H9 (cell line): ENCODE measurements around the gene KIAA0825. TPM values are rescaled to one million over a fixed set of nuclear protein-coding genes. Genes with fewer than 3 reads are reported as not detected.

Source experiments
- DNase-seq: peaks from one replicate; pipeline ENCODE4 v3.0.0-alpha.2; 2017
- H2AFZ ChIP-seq: one replicate; pipeline ENCODE4 v1.6.1; 2013; ENCODE audit warnings: mild to moderate bottlenecking, low read length, control low read depth, moderate library complexity
- H2AK5ac ChIP-seq: 2 replicates; pipeline ENCODE4 v1.6.1; 2013; ENCODE audit warnings: low read length, control low read depth, mixed read lengths; ENCODE audit not compliant: insufficient read length
- H2BK120ac ChIP-seq: one replicate; pipeline ENCODE4 v1.6.1; 2013; ENCODE audit warnings: low read depth, mild to moderate bottlenecking, low read length, control low read depth, inconsistent platforms; ENCODE audit not compliant: poor library complexity, severe bottlenecking
- H2BK12ac ChIP-seq: 2 replicates; pipeline ENCODE4 v1.6.1; 2013; ENCODE audit warnings: low read length, control low read depth, mixed read lengths, low read depth; ENCODE audit not compliant: insufficient read length
- H2BK15ac ChIP-seq: 2 replicates; pipeline ENCODE4 v1.6.1; 2013; ENCODE audit warnings: low read depth, low read length, control low read depth
- H2BK20ac ChIP-seq: one replicate; pipeline ENCODE4 v1.6.1; 2013; ENCODE audit warnings: low read depth, mild to moderate bottlenecking, low read length, control low read depth, inconsistent platforms; ENCODE audit not compliant: poor library complexity, severe bottlenecking
- H2BK5ac ChIP-seq: 2 replicates; pipeline ENCODE4 v1.6.1; 2013; ENCODE audit warnings: low read length, control low read depth, mixed read lengths; ENCODE audit not compliant: insufficient read length
- H3K14ac ChIP-seq: 2 replicates; pipeline ENCODE4 v1.6.1; 2013; ENCODE audit warnings: low read length, control low read depth; ENCODE audit not compliant: insufficient read depth
- H3K18ac ChIP-seq: 2 replicates; pipeline ENCODE4 v1.6.1; 2013; ENCODE audit warnings: low read depth, mild to moderate bottlenecking, mixed read lengths, low read length, control low read depth; ENCODE audit not compliant: insufficient read length
- H3K23ac ChIP-seq: 2 replicates; pipeline ENCODE4 v1.6.1; 2013; ENCODE audit warnings: low read length, control low read depth, mixed read lengths, low read depth; ENCODE audit not compliant: insufficient read length
- H3K23me2 ChIP-seq: 2 replicates; pipeline ENCODE4 v1.6.1; 2013; ENCODE audit warnings: low read depth, mild to moderate bottlenecking, mixed read lengths, low read length, control low read depth; ENCODE audit not compliant: insufficient read length, poor library complexity, severe bottlenecking
- H3K27ac ChIP-seq: 2 replicates; pipeline ENCODE4 v1.5.1; 2013; ENCODE audit warnings: low read length, control low read depth, mixed read lengths, low read depth; ENCODE audit not compliant: insufficient read length
- H3K27me3 ChIP-seq: 2 replicates; pipeline ENCODE4 v1.6.1; 2013; ENCODE audit warnings: low read length, control low read depth, inconsistent platforms; ENCODE audit not compliant: insufficient read depth
- H3K4ac ChIP-seq: 2 replicates; pipeline ENCODE4 v1.6.1; 2013; ENCODE audit warnings: low read depth, mild to moderate bottlenecking, control low read depth, inconsistent platforms, low read length, moderate library complexity
- H3K4me1 ChIP-seq: 2 replicates; pipeline ENCODE4 v1.6.1; 2013; ENCODE audit warnings: low read length, control low read depth, inconsistent platforms; ENCODE audit not compliant: insufficient read depth
- H3K4me2 ChIP-seq: 2 replicates; pipeline ENCODE4 v1.6.1; 2013; ENCODE audit warnings: low read length, control low read depth, mixed read lengths; ENCODE audit not compliant: insufficient read length, insufficient read depth
- H3K56ac ChIP-seq: 2 replicates; pipeline ENCODE4 v1.6.1; 2013; ENCODE audit warnings: low read depth, mild to moderate bottlenecking, mixed read lengths, low read length, control low read depth; ENCODE audit not compliant: insufficient read length
- H3K79me1 ChIP-seq: 2 replicates; pipeline ENCODE4 v1.6.1; 2013; ENCODE audit warnings: low read depth, mild to moderate bottlenecking, moderate library complexity, low read length, control low read depth, inconsistent platforms; ENCODE audit not compliant: insufficient read depth, poor library complexity, severe bottlenecking
- H3K79me2 ChIP-seq: 2 replicates; pipeline ENCODE4 v1.6.1; 2013; ENCODE audit warnings: low read length, control low read depth, inconsistent platforms; ENCODE audit not compliant: insufficient read depth
- H3K9ac ChIP-seq: 2 replicates; pipeline ENCODE4 v1.6.1; 2013; ENCODE audit warnings: low read length, control low read depth, mixed read lengths; ENCODE audit not compliant: insufficient read length; ENCODE audit errors: extremely low read depth
- H3K9me3 ChIP-seq: one replicate; pipeline ENCODE4 v1.6.1; 2013; ENCODE audit warnings: low read depth, low read length, inconsistent platforms; ENCODE audit not compliant: control insufficient read depth
- H3T11ph ChIP-seq: one replicate; pipeline ENCODE4 v1.6.1; 2013; ENCODE audit warnings: mild to moderate bottlenecking, low read length, control low read depth, inconsistent platforms
- H4K20me1 ChIP-seq: one replicate; pipeline ENCODE4 v1.6.1; 2013; ENCODE audit not compliant: control insufficient read depth, insufficient read length, insufficient read depth
- H4K5ac ChIP-seq: 2 replicates; pipeline ENCODE4 v1.6.1; 2013; ENCODE audit warnings: low read depth, mild to moderate bottlenecking, mixed read lengths, low read length, control low read depth; ENCODE audit not compliant: insufficient read length
- H4K8ac ChIP-seq: replicated peaks from 2 replicates; pipeline ENCODE4 v1.6.1; 2013; ENCODE audit warnings: low read length, control low read depth, mixed read lengths, low read depth; ENCODE audit not compliant: insufficient read length
- H4K91ac ChIP-seq: 2 replicates; pipeline ENCODE4 v1.6.1; 2013; ENCODE audit warnings: low read depth, mild to moderate bottlenecking, moderate library complexity, mixed read lengths, low read length, control low read depth; ENCODE audit not compliant: insufficient read length
- H3K27ac Mint-ChIP-seq, 3 experiments: 2 replicates in 2 of 3; 3 replicates in 1 of 3; pipeline ENCODE4 v1.8.0; 2020 to 2021; ENCODE audit warnings: mixed read lengths in 3 of 3, mild to moderate bottlenecking in 1 of 3, moderate library complexity in 1 of 3
- H3K27me3 Mint-ChIP-seq: 2 replicates; pipeline ENCODE4 v1.8.0; 2021; ENCODE audit warnings: low read depth, mild to moderate bottlenecking, moderate library complexity, mixed read lengths
- H3K36me3 Mint-ChIP-seq, 3 experiments: 2 replicates in 2 of 3; 3 replicates in 1 of 3; pipeline ENCODE4 v1.8.0; 2020 to 2021; ENCODE audit warnings: low read depth in 3 of 3, mixed read lengths in 3 of 3; ENCODE audit not compliant: insufficient read depth in 1 of 3
- H3K4me1 Mint-ChIP-seq, 2 experiments: 2 replicates each; pipeline ENCODE4 v1.8.0; 2020; ENCODE audit warnings: mixed read lengths in 2 of 2
- H3K4me3 Mint-ChIP-seq, 2 experiments: 2 replicates in 1 of 2; 3 replicates in 1 of 2; pipeline ENCODE4 v1.8.0; 2020 to 2021; ENCODE audit warnings: mild to moderate bottlenecking in 2 of 2, mixed read lengths in 2 of 2, moderate library complexity in 1 of 2
- H3K9me3 Mint-ChIP-seq, 2 experiments: 2 replicates in 1 of 2; 3 replicates in 1 of 2; pipeline ENCODE4 v1.8.0; 2020; ENCODE audit warnings: mild to moderate bottlenecking in 2 of 2, mixed read lengths in 2 of 2, moderate library complexity in 1 of 2
- CTCF ChIP-seq: fragments of 200-600 bp; sonication (generic); conservative IDR thresholded peaks from 3 replicates; pipeline ENCODE4 v1.8.0; 2021; ENCODE audit warnings: antibody characterized with exemption, mild to moderate bottlenecking
- WGBS: extraction: QIAGEN DNeasy Blood & Tissue Kit; methylation state at CpG from one replicate; pipeline ENCODE4 v1.1.7; 2013; ENCODE audit warnings: missing lambda C conversion rate, low lambda C conversion rate, mixed read lengths; ENCODE audit not compliant: insufficient read length; ENCODE audit errors: extremely low coverage; 5-methylcytosine and 5-hydroxymethylcytosine counted together
- total RNA-seq: library from RNA; stranded (reverse); gene quantifications from 2 replicates; pipeline ENCODE4 v1.2.1, GENCODE V29; 2021

The KIAA0825 gene
- total RNA-seq, 1 experiment from 2014 or later, result 1.8 TPM

GRCh38 chr5:94254214-94254613 lies 364.2 kb downstream of the KIAA0825 start:
- no peak for DNase-seq
- WGBS, result no CpG with 5 or more reads among the region's 3 CpGs

More at GRCh38 chr5:94254214-94254613, 364.2 kb downstream of the KIAA0825 start:
- Mint-ChIP-seq H3K4me1 (peaks cover 21% of the 10 kb centered on the region in 2 experiments), H3K27me3 (no peaks in the 10 kb centered on the region), H3K4me3 (no peak overlapping the region), H3K27ac (no peak overlapping the region), H3K9me3 (no peaks in the 10 kb centered on the region), H3K36me3 (peaks cover 0 to 10% (median 0%) of the 10 kb centered on the region in 3 experiments; a peak in 2 of 7 replicates)
- H4K5ac ChIP-seq, result no peak overlapping the region
- no peak overlapping the region for H2BK120ac ChIP-seq
- H2AFZ ChIP-seq, result no peak overlapping the region
- no peaks in the 10 kb centered on the region for H4K20me1 ChIP-seq
- H3K56ac ChIP-seq, result no peak overlapping the region
- H3T11ph ChIP-seq, result no peak overlapping the region
- H3K4me1 ChIP-seq, result no peaks in the 10 kb centered on the region
- H3K18ac ChIP-seq, result no peak overlapping the region
- no peak overlapping the region for H2BK5ac ChIP-seq
- no peak overlapping the region for H2BK15ac ChIP-seq
- no peak overlapping the region for H3K27ac ChIP-seq
- H3K9me3 ChIP-seq, result no peaks in the 10 kb centered on the region
- no peaks in the 10 kb centered on the region for H3K79me1 ChIP-seq
- H4K8ac ChIP-seq, result no peak overlapping the region
- H2AK5ac ChIP-seq, result no peak overlapping the region
- no peak overlapping the region for H3K4ac ChIP-seq
- no peak overlapping the region for H3K14ac ChIP-seq
- H3K27me3 ChIP-seq, result no peaks in the 10 kb centered on the region
- no peak overlapping the region for H2BK12ac ChIP-seq
- no peak overlapping the region for H3K23ac ChIP-seq
- no peaks in the 10 kb centered on the region for H3K23me2 ChIP-seq
- H2BK20ac ChIP-seq, result no peak overlapping the region
- no peaks in the 10 kb centered on the region; the same call in none of the 2 replicates for H3K79me2 ChIP-seq
- H4K91ac ChIP-seq, result no peak overlapping the region
- no peak overlapping the region for H3K9ac ChIP-seq
- no peak for TF ChIP-seq CTCF
- no peak overlapping the region for H3K4me2 ChIP-seq
